ENCODE measurements around the gene ARG2. TPM values are rescaled to one million over a fixed set of nuclear protein-coding genes. Genes with fewer than 3 reads are reported as not detected.

ARG2 gene
- total and polyA plus RNA-seq, 9 of the 15 experiments (the other 6 are each of a cell fraction or from before 2014, with no cell fraction given), result 6.2 to 75.0 (median 17.8) TPM

DNA sequence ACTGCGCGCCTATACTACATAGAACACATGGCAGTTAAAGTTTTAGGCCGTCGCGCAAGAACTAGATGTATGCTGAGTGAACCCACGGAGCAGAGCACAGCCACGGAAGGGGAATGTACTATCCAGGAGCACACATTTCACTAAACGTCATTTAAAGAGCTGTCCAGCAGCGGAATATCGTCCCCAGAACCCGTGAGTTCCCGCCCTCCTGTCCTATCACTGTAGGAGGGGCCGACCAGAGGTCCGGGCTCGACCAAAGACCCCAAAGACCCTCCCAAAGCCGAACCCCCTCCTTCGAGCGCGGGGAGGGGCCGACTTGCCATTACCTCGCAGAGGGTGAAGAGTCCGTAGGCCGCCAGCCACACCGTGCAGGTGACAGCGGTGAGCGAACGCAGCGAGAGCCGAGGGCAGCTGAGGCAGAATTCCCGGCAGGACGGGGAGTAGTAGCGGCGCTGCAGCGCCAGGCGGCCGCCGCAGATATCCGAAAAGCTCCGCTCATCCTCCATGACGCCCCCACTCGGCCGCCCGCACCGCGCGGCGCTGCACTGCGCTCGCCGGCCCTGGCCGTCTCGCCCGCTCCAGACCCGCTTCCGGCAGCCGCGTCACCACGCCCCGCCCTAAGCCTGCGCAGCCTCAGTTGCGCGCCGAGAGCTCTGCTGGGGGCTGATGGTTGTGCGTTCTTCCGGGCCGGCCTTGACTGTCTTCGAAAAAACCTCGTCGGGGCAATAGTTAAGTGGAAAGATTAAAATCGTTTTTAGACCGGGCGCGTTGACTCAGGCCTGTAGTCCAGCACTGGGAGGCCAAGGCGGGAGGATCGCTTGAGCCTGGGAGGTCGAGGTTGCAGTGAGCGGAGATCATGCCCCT is 19.8 kb upstream of the ARG2 start, which contains the start of gene PIGH (continued):
- TF ChIP-seq, protein P1, sequence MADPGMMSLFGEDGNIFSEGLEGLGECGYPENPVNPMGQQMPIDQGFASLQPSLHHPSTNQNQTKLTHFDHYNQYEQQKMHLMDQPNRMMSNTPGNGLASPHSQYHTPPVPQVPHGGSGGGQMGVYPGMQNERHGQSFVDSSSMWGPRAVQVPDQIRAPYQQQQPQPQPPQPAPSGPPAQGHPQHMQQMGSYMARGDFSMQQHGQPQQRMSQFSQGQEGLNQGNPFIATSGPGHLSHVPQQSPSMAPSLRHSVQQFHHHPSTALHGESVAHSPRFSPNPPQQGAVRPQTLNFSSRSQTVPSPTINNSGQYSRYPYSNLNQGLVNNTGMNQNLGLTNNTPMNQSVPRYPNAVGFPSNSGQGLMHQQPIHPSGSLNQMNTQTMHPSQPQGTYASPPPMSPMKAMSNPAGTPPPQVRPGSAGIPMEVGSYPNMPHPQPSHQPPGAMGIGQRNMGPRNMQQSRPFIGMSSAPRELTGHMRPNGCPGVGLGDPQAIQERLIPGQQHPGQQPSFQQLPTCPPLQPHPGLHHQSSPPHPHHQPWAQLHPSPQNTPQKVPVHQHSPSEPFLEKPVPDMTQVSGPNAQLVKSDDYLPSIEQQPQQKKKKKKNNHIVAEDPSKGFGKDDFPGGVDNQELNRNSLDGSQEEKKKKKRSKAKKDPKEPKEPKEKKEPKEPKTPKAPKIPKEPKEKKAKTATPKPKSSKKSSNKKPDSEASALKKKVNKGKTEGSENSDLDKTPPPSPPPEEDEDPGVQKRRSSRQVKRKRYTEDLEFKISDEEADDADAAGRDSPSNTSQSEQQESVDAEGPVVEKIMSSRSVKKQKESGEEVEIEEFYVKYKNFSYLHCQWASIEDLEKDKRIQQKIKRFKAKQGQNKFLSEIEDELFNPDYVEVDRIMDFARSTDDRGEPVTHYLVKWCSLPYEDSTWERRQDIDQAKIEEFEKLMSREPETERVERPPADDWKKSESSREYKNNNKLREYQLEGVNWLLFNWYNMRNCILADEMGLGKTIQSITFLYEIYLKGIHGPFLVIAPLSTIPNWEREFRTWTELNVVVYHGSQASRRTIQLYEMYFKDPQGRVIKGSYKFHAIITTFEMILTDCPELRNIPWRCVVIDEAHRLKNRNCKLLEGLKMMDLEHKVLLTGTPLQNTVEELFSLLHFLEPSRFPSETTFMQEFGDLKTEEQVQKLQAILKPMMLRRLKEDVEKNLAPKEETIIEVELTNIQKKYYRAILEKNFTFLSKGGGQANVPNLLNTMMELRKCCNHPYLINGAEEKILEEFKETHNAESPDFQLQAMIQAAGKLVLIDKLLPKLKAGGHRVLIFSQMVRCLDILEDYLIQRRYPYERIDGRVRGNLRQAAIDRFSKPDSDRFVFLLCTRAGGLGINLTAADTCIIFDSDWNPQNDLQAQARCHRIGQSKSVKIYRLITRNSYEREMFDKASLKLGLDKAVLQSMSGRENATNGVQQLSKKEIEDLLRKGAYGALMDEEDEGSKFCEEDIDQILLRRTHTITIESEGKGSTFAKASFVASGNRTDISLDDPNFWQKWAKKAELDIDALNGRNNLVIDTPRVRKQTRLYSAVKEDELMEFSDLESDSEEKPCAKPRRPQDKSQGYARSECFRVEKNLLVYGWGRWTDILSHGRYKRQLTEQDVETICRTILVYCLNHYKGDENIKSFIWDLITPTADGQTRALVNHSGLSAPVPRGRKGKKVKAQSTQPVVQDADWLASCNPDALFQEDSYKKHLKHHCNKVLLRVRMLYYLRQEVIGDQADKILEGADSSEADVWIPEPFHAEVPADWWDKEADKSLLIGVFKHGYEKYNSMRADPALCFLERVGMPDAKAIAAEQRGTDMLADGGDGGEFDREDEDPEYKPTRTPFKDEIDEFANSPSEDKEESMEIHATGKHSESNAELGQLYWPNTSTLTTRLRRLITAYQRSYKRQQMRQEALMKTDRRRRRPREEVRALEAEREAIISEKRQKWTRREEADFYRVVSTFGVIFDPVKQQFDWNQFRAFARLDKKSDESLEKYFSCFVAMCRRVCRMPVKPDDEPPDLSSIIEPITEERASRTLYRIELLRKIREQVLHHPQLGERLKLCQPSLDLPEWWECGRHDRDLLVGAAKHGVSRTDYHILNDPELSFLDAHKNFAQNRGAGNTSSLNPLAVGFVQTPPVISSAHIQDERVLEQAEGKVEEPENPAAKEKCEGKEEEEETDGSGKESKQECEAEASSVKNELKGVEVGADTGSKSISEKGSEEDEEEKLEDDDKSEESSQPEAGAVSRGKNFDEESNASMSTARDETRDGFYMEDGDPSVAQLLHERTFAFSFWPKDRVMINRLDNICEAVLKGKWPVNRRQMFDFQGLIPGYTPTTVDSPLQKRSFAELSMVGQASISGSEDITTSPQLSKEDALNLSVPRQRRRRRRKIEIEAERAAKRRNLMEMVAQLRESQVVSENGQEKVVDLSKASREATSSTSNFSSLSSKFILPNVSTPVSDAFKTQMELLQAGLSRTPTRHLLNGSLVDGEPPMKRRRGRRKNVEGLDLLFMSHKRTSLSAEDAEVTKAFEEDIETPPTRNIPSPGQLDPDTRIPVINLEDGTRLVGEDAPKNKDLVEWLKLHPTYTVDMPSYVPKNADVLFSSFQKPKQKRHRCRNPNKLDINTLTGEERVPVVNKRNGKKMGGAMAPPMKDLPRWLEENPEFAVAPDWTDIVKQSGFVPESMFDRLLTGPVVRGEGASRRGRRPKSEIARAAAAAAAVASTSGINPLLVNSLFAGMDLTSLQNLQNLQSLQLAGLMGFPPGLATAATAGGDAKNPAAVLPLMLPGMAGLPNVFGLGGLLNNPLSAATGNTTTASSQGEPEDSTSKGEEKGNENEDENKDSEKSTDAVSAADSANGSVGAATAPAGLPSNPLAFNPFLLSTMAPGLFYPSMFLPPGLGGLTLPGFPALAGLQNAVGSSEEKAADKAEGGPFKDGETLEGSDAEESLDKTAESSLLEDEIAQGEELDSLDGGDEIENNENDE (IDR thresholded peaks at IDR 0.05; ENCODE audit: low read depth, low read length), result no peak
- no peak for TF ChIP-seq LARP7 (IDR thresholded peaks at IDR 0.05)
- no peak for TF ChIP-seq TAF15 (IDR thresholded peaks at IDR 0.05; ENCODE audit: low read depth, low read length)
- TF ChIP-seq, protein P2, sequence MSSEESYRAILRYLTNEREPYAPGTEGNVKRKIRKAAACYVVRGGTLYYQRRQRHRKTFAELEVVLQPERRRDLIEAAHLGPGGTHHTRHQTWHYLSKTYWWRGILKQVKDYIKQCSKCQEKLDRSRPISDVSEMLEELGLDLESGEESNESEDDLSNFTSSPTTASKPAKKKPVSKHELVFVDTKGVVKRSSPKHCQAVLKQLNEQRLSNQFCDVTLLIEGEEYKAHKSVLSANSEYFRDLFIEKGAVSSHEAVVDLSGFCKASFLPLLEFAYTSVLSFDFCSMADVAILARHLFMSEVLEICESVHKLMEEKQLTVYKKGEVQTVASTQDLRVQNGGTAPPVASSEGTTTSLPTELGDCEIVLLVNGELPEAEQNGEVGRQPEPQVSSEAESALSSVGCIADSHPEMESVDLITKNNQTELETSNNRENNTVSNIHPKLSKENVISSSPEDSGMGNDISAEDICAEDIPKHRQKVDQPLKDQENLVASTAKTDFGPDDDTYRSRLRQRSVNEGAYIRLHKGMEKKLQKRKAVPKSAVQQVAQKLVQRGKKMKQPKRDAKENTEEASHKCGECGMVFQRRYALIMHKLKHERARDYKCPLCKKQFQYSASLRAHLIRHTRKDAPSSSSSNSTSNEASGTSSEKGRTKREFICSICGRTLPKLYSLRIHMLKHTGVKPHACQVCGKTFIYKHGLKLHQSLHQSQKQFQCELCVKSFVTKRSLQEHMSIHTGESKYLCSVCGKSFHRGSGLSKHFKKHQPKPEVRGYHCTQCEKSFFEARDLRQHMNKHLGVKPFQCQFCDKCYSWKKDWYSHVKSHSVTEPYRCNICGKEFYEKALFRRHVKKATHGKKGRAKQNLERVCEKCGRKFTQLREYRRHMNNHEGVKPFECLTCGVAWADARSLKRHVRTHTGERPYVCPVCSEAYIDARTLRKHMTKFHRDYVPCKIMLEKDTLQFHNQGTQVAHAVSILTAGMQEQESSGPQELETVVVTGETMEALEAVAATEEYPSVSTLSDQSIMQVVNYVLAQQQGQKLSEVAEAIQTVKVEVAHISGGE (CRISPR knock-in tag; IDR thresholded peaks at IDR 0.05), result peak in 1 of 3 experiments; percentile 77; a peak in 3 of 6 replicates
- TF ChIP-seq GATA2 (CRISPR knock-in tag; IDR thresholded peaks at IDR 0.05), result no peak
- no peak for TF ChIP-seq KLF10 (CRISPR knock-in tag; IDR thresholded peaks at IDR 0.05)
- TF ChIP-seq CREB1 (IDR thresholded peaks at IDR 0.05), result peak; percentile 78
- peak; percentile 86 for TF ChIP-seq CREB1 (CRISPR knock-in tag; IDR thresholded peaks at IDR 0.05)
- TF ChIP-seq HCFC1 (IDR thresholded peaks at IDR 0.05; ENCODE audit: low read depth, low read length), result peak; percentile 9; the same call in 1 of the 2 replicates
- no peak for TF ChIP-seq ZNF140 (CRISPR knock-in tag; IDR thresholded peaks at IDR 0.05)
